Measurements from ENCODE around the gene ANKRD50. TPM values are rescaled to one million over a fixed set of nuclear protein-coding genes. Genes with fewer than 3 reads are reported as not detected.

Gene ANKRD50
- total RNA-seq, 2 experiments from 2014 or later: under 0.01 to 0.08 TPM

GRCh38 chr4:124635331-124635730, 77.2 kb downstream of the ANKRD50 start:
- Histone ChIP-seq H3K36me3 (ENCODE audit: insufficient read depth, low read length) (no peaks in the 10 kb centered on the region), H3K4me3 (ENCODE audit: low read depth, low read length, poor library complexity, severe bottlenecking) (no peak overlapping the region), H3K9me3 (ENCODE audit: low read length) (no peaks in the 10 kb centered on the region), H4K20me1 (ENCODE audit: insufficient read depth, low read length) (no peaks in the 10 kb centered on the region), H3K4me1 (ENCODE audit: insufficient read depth, low read length, poor library complexity, severe bottlenecking) (no peaks in the 10 kb centered on the region), H2AFZ (ENCODE audit: low read length) (no peak overlapping the region), H3K27ac (ENCODE audit: low read depth, low read length, poor library complexity, severe bottlenecking) (no peak overlapping the region), H3K9me2 (ENCODE audit: insufficient read depth, low read length) (no peaks in the 10 kb centered on the region), H3K4me2 (ENCODE audit: low read length) (no peak overlapping the region), H3K79me2 (ENCODE audit: insufficient read depth, low read depth, low read length) (no peaks in the 10 kb centered on the region)
- no peak for DNase-seq (ENCODE audit: low spot score)
- intact Hi-C loops (cut with micrococcal nuclease; ENCODE audit: unreplicated experiment): no loop called here
- ChIA-PET CTCF (ENCODE audit: unreplicated experiment) (no interaction called here), POLR2A (interaction anchor here (0.7 kb wide), 1 partner anchor 603 kb away, joined by 3 read pairs; no protein-coding TSS in a partner anchor)
- BruUV-seq (replicated peaks): no TSS peak
- TF ChIP-seq EZH2phosphoT487 (IDR thresholded peaks at IDR 0.05; ENCODE audit: borderline replicate concordance, low read depth, low read length) (no peak), CTCF (conservative IDR thresholded peaks at IDR 0.05; ENCODE audit: low read length) (no peak)

- no peak for TF ChIP-seq EZH2phosphoT487 (IDR thresholded peaks at IDR 0.05; ENCODE audit: borderline replicate concordance, low read depth, low read length)
- no peak for TF ChIP-seq CTCF (conservative IDR thresholded peaks at IDR 0.05; ENCODE audit: low read length)
- intact Hi-C loops (cut with micrococcal nuclease; ENCODE audit: unreplicated experiment): no loop called here
- Histone ChIP-seq H3K4me2 (ENCODE audit: low read length) (no peak overlapping the region), H3K4me1 (ENCODE audit: insufficient read depth, low read length, poor library complexity, severe bottlenecking) (no peaks in the 10 kb centered on the region), H3K9me3 (ENCODE audit: low read length) (no peaks in the 10 kb centered on the region), H3K9me2 (ENCODE audit: insufficient read depth, low read length) (no peaks in the 10 kb centered on the region), H3K79me2 (ENCODE audit: insufficient read depth, low read depth, low read length) (no peaks in the 10 kb centered on the region), H2AFZ (ENCODE audit: low read length) (no peak overlapping the region), H3K4me3 (ENCODE audit: low read depth, low read length, poor library complexity, severe bottlenecking) (no peak overlapping the region), H3K36me3 (ENCODE audit: insufficient read depth, low read length) (no peaks in the 10 kb centered on the region), H4K20me1 (ENCODE audit: insufficient read depth, low read length) (no peaks in the 10 kb centered on the region), H3K27ac (ENCODE audit: low read depth, low read length, poor library complexity, severe bottlenecking) (no peak overlapping the region)
- CTCF ChIA-PET (ENCODE audit: unreplicated experiment): no interaction called here
- POLR2A ChIA-PET: interaction anchor here (1.2 kb wide), 1 partner anchor 11 kb away, joined by 4 read pairs; no protein-coding TSS in a partner anchor
- no peak for DNase-seq (ENCODE audit: low spot score)
- BruUV-seq (replicated peaks): no TSS peak
Measured at GRCh38 chr4:124633285-124633941, 79.1 kb downstream of the ANKRD50 start.

- Histone ChIP-seq H3K79me2 (ENCODE audit: insufficient read depth, low read depth, low read length) (no peaks in the 10 kb centered on the region), H3K27ac (ENCODE audit: low read depth, low read length, poor library complexity, severe bottlenecking) (no peak overlapping the region), H3K9me3 (ENCODE audit: low read length) (no peaks in the 10 kb centered on the region), H4K20me1 (ENCODE audit: insufficient read depth, low read length) (no peaks in the 10 kb centered on the region), H3K4me2 (ENCODE audit: low read length) (no peak overlapping the region), H3K36me3 (ENCODE audit: insufficient read depth, low read length) (no peaks in the 10 kb centered on the region), H3K4me3 (ENCODE audit: low read depth, low read length, poor library complexity, severe bottlenecking) (no peak overlapping the region), H2AFZ (ENCODE audit: low read length) (no peak overlapping the region), H3K4me1 (ENCODE audit: insufficient read depth, low read length, poor library complexity, severe bottlenecking) (no peaks in the 10 kb centered on the region), H3K9me2 (ENCODE audit: insufficient read depth, low read length) (no peaks in the 10 kb centered on the region)
- intact Hi-C loops (cut with micrococcal nuclease; ENCODE audit: unreplicated experiment): no loop called here
- TF ChIP-seq CTCF (conservative IDR thresholded peaks at IDR 0.05; ENCODE audit: low read length): no peak
- ChIA-PET POLR2A (interaction anchor here (1.2 kb wide), 1 partner anchor 12 kb away, joined by 4 read pairs; no protein-coding TSS in a partner anchor), CTCF (ENCODE audit: unreplicated experiment) (no interaction called here)
- no TSS peak for BruUV-seq (replicated peaks)
- DNase-seq (ENCODE audit: low spot score): no peak
Measured at GRCh38 chr4:124632439-124632838, 80.1 kb downstream of the ANKRD50 start.

Data from OCI-LY7 (cell line).